BLaER1 (cell line): ENCODE measurements around the gene NUP50.
A peak's percentile ranks its signal among the peaks of the same experiment; 100 is the strongest.

Experiments
- H3K27ac ChIP-seq: shearing (Covaris generic); formaldehyde crosslinking; 2 replicates; pipeline ENCODE4 v1.8.1; 2022
- H3K27me3 ChIP-seq: shearing (Covaris generic); formaldehyde crosslinking; 2 replicates; pipeline ENCODE4 v1.8.1; 2022
- H3K36me3 ChIP-seq: shearing (Covaris generic); formaldehyde crosslinking; 2 replicates; pipeline ENCODE4 v1.8.1; 2022
- H3K4me1 ChIP-seq: shearing (Covaris generic); formaldehyde crosslinking; 2 replicates; pipeline ENCODE4 v1.8.1; 2022
- H3K4me2 ChIP-seq: shearing (Covaris generic); formaldehyde crosslinking; 2 replicates; pipeline ENCODE4 v1.8.1; 2022
- H3K4me3 ChIP-seq: shearing (Covaris generic); formaldehyde crosslinking; 2 replicates; pipeline ENCODE4 v1.8.1; 2022
- H3K9ac ChIP-seq: shearing (Covaris generic); formaldehyde crosslinking; 2 replicates; pipeline ENCODE4 v1.8.1; 2022
- H3K9me3 ChIP-seq: shearing (Covaris generic); formaldehyde crosslinking; 2 replicates; pipeline ENCODE4 v1.8.1; 2022
- H4K20me1 ChIP-seq: shearing (Covaris generic); formaldehyde crosslinking; 2 replicates; pipeline ENCODE4 v1.8.1; 2022
- Cebpa-rat ChIP-seq: shearing (Covaris generic); IDR thresholded peaks from 2 replicates; pipeline ENCODE4 v1.8.1; 2022

The NUP50 gene

GRCh38 chr22:45157907-45158306, 5.8 kb upstream of the NUP50 start:
- Histone ChIP-seq H3K4me3 (no peak overlapping the region), H3K27me3 (no peaks in the 10 kb centered on the region), H3K36me3 (peaks cover 31% of the 10 kb centered on the region), H3K4me1 (peaks cover 51% of the 10 kb centered on the region), H3K27ac (no peak overlapping the region), H4K20me1 (0 out of 2 replicates have a peak, but pooled peaks cover 6% of the 10 kb centered on the region), H3K9me3 (no peaks in the 10 kb centered on the region), H3K4me2 (no peak overlapping the region), H3K9ac (no peak overlapping the region)
- no peak for TF ChIP-seq Cebpa-rat

GRCh38 chr22:45159652-45160462, 3.9 kb upstream of the NUP50 start:
- Histone ChIP-seq H3K4me2 (peak overlapping the region; percentile 55), H3K27ac (no peak overlapping the region)

GRCh38 chr22:45162531-45162930, 1.2 kb upstream of the NUP50 start:
- peak overlapping the region; percentile 87 for H3K27ac ChIP-seq
- H4K20me1 ChIP-seq: peaks cover 34% of the 10 kb centered on the region
- no peaks in the 10 kb centered on the region for H3K27me3 ChIP-seq
- peak overlapping the region; percentile 96 for H3K9ac ChIP-seq
- peak overlapping the region; percentile 98 for H3K4me2 ChIP-seq
- H3K36me3 ChIP-seq: peaks cover 25% of the 10 kb centered on the region
- no peak for TF ChIP-seq Cebpa-rat
- H3K4me3 ChIP-seq: peak overlapping the region; percentile 95
- peaks cover 70% of the 10 kb centered on the region for H3K4me1 ChIP-seq
- H3K9me3 ChIP-seq: no peaks in the 10 kb centered on the region

More at GRCh38 chr22:45159652-45160462, 3.9 kb upstream of the NUP50 start:
- no peak overlapping the region for H3K9ac ChIP-seq
- peaks cover 10% of the 10 kb centered on the region for H4K20me1 ChIP-seq
- no peak for TF ChIP-seq Cebpa-rat
- H3K27me3 ChIP-seq: no peaks in the 10 kb centered on the region
- H3K36me3 ChIP-seq: peaks cover 31% of the 10 kb centered on the region
- peaks cover 54% of the 10 kb centered on the region for H3K4me1 ChIP-seq
- H3K4me3 ChIP-seq: no peak overlapping the region
- H3K9me3 ChIP-seq: no peaks in the 10 kb centered on the region

GRCh38 chr22:45163099-45163450, 650 bp upstream of the NUP50 start:
- H3K4me3 ChIP-seq: peak overlapping the region; percentile 95
- H3K27me3 ChIP-seq: no peaks in the 10 kb centered on the region
- peak overlapping the region; percentile 98 for H3K4me2 ChIP-seq
- peaks cover 68% of the 10 kb centered on the region for H3K4me1 ChIP-seq
- TF ChIP-seq Cebpa-rat: no peak
- H3K9ac ChIP-seq: peak overlapping the region; percentile 96
- peaks cover 36% of the 10 kb centered on the region for H4K20me1 ChIP-seq
- H3K27ac ChIP-seq: peak overlapping the region; percentile 87
- no peaks in the 10 kb centered on the region for H3K9me3 ChIP-seq
- peaks cover 25% of the 10 kb centered on the region for H3K36me3 ChIP-seq

- H3K27ac ChIP-seq: peak overlapping the region; percentile 96
- peaks cover 47% of the 10 kb centered on the region for H4K20me1 ChIP-seq
- H3K36me3 ChIP-seq: peaks cover 38% of the 10 kb centered on the region
Observed at GRCh38 chr22:45164270-45165088, 754 bp downstream of the NUP50 start.

GRCh38 chr22:45166932-45167331, 3.2 kb downstream of the NUP50 start:
- peaks cover 62% of the 10 kb centered on the region for H3K36me3 ChIP-seq
- H3K27ac ChIP-seq: no peak overlapping the region
- no peak overlapping the region for H3K9ac ChIP-seq
- no peak overlapping the region for H3K4me3 ChIP-seq
- H3K27me3 ChIP-seq: no peaks in the 10 kb centered on the region
- no peaks in the 10 kb centered on the region for H3K9me3 ChIP-seq
- no peak overlapping the region for H3K4me2 ChIP-seq
- H4K20me1 ChIP-seq: peaks cover 72% of the 10 kb centered on the region
- TF ChIP-seq Cebpa-rat: no peak
- peaks cover 29% of the 10 kb centered on the region for H3K4me1 ChIP-seq

More at GRCh38 chr22:45164270-45165088, 754 bp downstream of the NUP50 start:
- Histone ChIP-seq H3K27me3 (no peaks in the 10 kb centered on the region), H3K4me2 (peak overlapping the region; percentile 82), H3K4me3 (peak overlapping the region; percentile 95), H3K4me1 (peaks cover 54% of the 10 kb centered on the region), H3K9me3 (no peaks in the 10 kb centered on the region), H3K9ac (peak overlapping the region; percentile 96)
- no peak for TF ChIP-seq Cebpa-rat

GRCh38 chr22:45169591-45170466, 6.1 kb downstream of the NUP50 start:
- peaks cover 97% of the 10 kb centered on the region for H4K20me1 ChIP-seq
- H3K4me3 ChIP-seq: no peak overlapping the region
- TF ChIP-seq Cebpa-rat: no peak
- H3K9ac ChIP-seq: no peak overlapping the region
- H3K27me3 ChIP-seq: no peaks in the 10 kb centered on the region
- H3K9me3 ChIP-seq: no peaks in the 10 kb centered on the region
- peaks cover 91% of the 10 kb centered on the region for H3K36me3 ChIP-seq
- peaks cover 17% of the 10 kb centered on the region for H3K4me1 ChIP-seq
- no peak overlapping the region for H3K4me2 ChIP-seq
- no peak overlapping the region for H3K27ac ChIP-seq

- peaks cover 97% of the 10 kb centered on the region for H4K20me1 ChIP-seq
- no peaks in the 10 kb centered on the region for H3K27me3 ChIP-seq
- no peak for TF ChIP-seq Cebpa-rat
- H3K9me3 ChIP-seq: no peaks in the 10 kb centered on the region
- no peak overlapping the region for H3K4me2 ChIP-seq
- H3K9ac ChIP-seq: no peak overlapping the region
- H3K36me3 ChIP-seq: peaks cover 100% of the 10 kb centered on the region
- H3K4me1 ChIP-seq: no peaks in the 10 kb centered on the region
- H3K27ac ChIP-seq: no peak overlapping the region
- no peak overlapping the region for H3K4me3 ChIP-seq
Observed at GRCh38 chr22:45171830-45172229, 8.1 kb downstream of the NUP50 start.

GRCh38 chr22:45172881-45173585, 9.3 kb downstream of the NUP50 start:
- no peaks in the 10 kb centered on the region for H3K4me1 ChIP-seq
- H3K36me3 ChIP-seq: peaks cover 100% of the 10 kb centered on the region
- no peak overlapping the region for H3K4me2 ChIP-seq
- H3K4me3 ChIP-seq: no peak overlapping the region
- H3K9ac ChIP-seq: no peak overlapping the region
- no peaks in the 10 kb centered on the region for H3K9me3 ChIP-seq
- no peak for TF ChIP-seq Cebpa-rat
- H3K27ac ChIP-seq: no peak overlapping the region
- H3K27me3 ChIP-seq: no peaks in the 10 kb centered on the region
- H4K20me1 ChIP-seq: peaks cover 97% of the 10 kb centered on the region
